ENCODE results near the gene ALX4.

Gene ALX4

GRCh38 chr11:44309478-44310205, at the start of gene ALX4:
ALX4 (minus strand) TSS chr11:44310139; CDS start chr11:44310062, 77 bp downstream.
- peak; percentile 19 for DNase-seq

GRCh38 chr11:44359162-44359561, 49.2 kb upstream of the ALX4 start:
- DNase-seq: no peak

GRCh38 chr11:44358713-44359112, 48.8 kb upstream of the ALX4 start:
- no peak for DNase-seq

GRCh38 chr11:44357711-44358110, 47.8 kb upstream of the ALX4 start:
- no peak for DNase-seq

- no peak for DNase-seq
These were observed 46.4 kb upstream of the ALX4 start for GRCh38 chr11:44356351-44356750.

- DNase-seq: no peak
These were observed 42.1 kb upstream of the ALX4 start for GRCh38 chr11:44351898-44352498.

GRCh38 chr11:44351006-44351660, 41.2 kb upstream of the ALX4 start:
- DNase-seq: no peak

- DNase-seq: no peak
These were observed 39.4 kb upstream of the ALX4 start for GRCh38 chr11:44349328-44349727.

GRCh38 chr11:44348721-44349120, 38.8 kb upstream of the ALX4 start:
- no peak for DNase-seq

- no peak for DNase-seq
These were observed 38.2 kb upstream of the ALX4 start for GRCh38 chr11:44348114-44348513.

- DNase-seq: no peak
These were observed 37.6 kb upstream of the ALX4 start for GRCh38 chr11:44347538-44347937.

GRCh38 chr11:44346983-44347382, 37.0 kb upstream of the ALX4 start:
- DNase-seq: no peak

GRCh38 chr11:44345781-44346180, 35.8 kb upstream of the ALX4 start:
- no peak for DNase-seq

GRCh38 chr11:44344921-44345320, 35.0 kb upstream of the ALX4 start:
- no peak for DNase-seq

- DNase-seq: no peak
These were observed 34.5 kb upstream of the ALX4 start for GRCh38 chr11:44344423-44344820.

- no peak for DNase-seq
These were observed 34.0 kb upstream of the ALX4 start for GRCh38 chr11:44343778-44344422.

GRCh38 chr11:44342616-44343015, 32.7 kb upstream of the ALX4 start:
- DNase-seq: no peak

GRCh38 chr11:44340656-44341055, 30.7 kb upstream of the ALX4 start:
- no peak for DNase-seq

- no peak for DNase-seq
These were observed 29.6 kb upstream of the ALX4 start for GRCh38 chr11:44339530-44339883.

GRCh38 chr11:44338698-44339529, 29.0 kb upstream of the ALX4 start:
- DNase-seq: no peak

- DNase-seq: no peak
These were observed 28.1 kb upstream of the ALX4 start for GRCh38 chr11:44338026-44338425.

GRCh38 chr11:44335919-44336318, 26.0 kb upstream of the ALX4 start:
- no peak for DNase-seq

Measured in NCI-H146 (cell line).